Jurkat, Clone E6-1 (cell line): ENCODE measurements around the gene KRTAP5-3.

Experiments used
- DNase-seq: peaks from one replicate; pipeline ENCODE4 v3.0.0-alpha.2; 2011; ENCODE audit warnings: low read depth, low spot score
- H3K4me3 ChIP-seq: 2 replicates; pipeline ENCODE4 v1.5.1; 2011; ENCODE audit warnings: mild to moderate bottlenecking, low read length, control low read depth, moderate library complexity

KRTAP5-3 gene

GRCh38 chr11:1559111-1559951 lies 48.9 kb downstream of the KRTAP5-3 start:
- no peak for DNase-seq
- no peak overlapping the region for H3K4me3 ChIP-seq

- no peak overlapping the region for H3K4me3 ChIP-seq
- DNase-seq = no peak
Measured at GRCh38 chr11:1558775-1559110, 49.5 kb downstream of the KRTAP5-3 start.

GRCh38 chr11:1557904-1558774 lies 50.1 kb downstream of the KRTAP5-3 start:
- H3K4me3 ChIP-seq = no peak overlapping the region

More at GRCh38 chr11:1557904-1558774, 50.1 kb downstream of the KRTAP5-3 start:
- no peak for DNase-seq
